PC-3 (cell line): Measurements from ENCODE around the gene GRIN2A. TPM values are rescaled to one million over a fixed set of nuclear protein-coding genes. Genes with fewer than 3 reads are reported as not detected.

Source experiments
- ATAC-seq: fragments of 200-7000 bp; cut with Tn5 transposase; 2 replicates; pipeline ENCODE4 v1.9.1; 2020; ENCODE audit warnings: mild to moderate bottlenecking, moderate library complexity
- BruUV-seq: library from RNA; stranded (reverse); fragments of 400-500 nt; replicated peaks from 2 replicates; lab custom pipeline; 2021; lab: Mats Ljungman, UMichigan
- CTCF ChIA-PET: fragments of 300-600 bp; sonication (Branson Sonifier 250); formaldehyde crosslinking; loops from one replicate; lab custom pipeline; 2022; ENCODE audit warnings: antibody characterized with exemption; lab: Charles Lee
- POLR2A ChIA-PET: fragments of 300-600 bp; sonication (Branson Sonifier 250); formaldehyde crosslinking; loops from one replicate; lab custom pipeline; 2022; ENCODE audit warnings: antibody characterized with exemption; ENCODE audit not compliant: unreplicated experiment; lab: Charles Lee
- DNase-seq: peaks from one replicate; pipeline ENCODE4 v3.0.0-alpha.2; 2015
- H2AFZ ChIP-seq: fragments of 300-600 bp; sonication (generic); 2 replicates; pipeline ENCODE4 v1.6.0; 2016; ENCODE audit warnings: antibody characterized with exemption, low read length
- H3F3A ChIP-seq: fragments of 300-600 bp; sonication (generic); one replicate; pipeline ENCODE4 v1.6.0; 2017; ENCODE audit warnings: antibody characterized with exemption, low read length, control low read depth, mild to moderate bottlenecking; ENCODE audit not compliant: unreplicated experiment
- H3K27ac ChIP-seq: fragments of 300-600 bp; sonication (generic); 2 replicates; pipeline ENCODE4 v1.5.1; 2016; ENCODE audit warnings: mild to moderate bottlenecking, low read length
- H3K27me3 ChIP-seq: fragments of 300-600 bp; sonication (generic); 2 replicates; pipeline ENCODE4 v1.6.1; 2016; ENCODE audit warnings: low read length, mixed read lengths
- H3K36me3 ChIP-seq: fragments of 300-600 bp; sonication (generic); 2 replicates; pipeline ENCODE4 v1.6.1; 2016; ENCODE audit warnings: low read depth, mixed run types, low read length, mixed read lengths
- H3K4me1 ChIP-seq: fragments of 300-600 bp; sonication (generic); 2 replicates; pipeline ENCODE4 v1.5.1; 2016; ENCODE audit warnings: low read length; ENCODE audit not compliant: insufficient read depth
- H3K4me2 ChIP-seq: fragments of 300-600 bp; sonication (generic); 2 replicates; pipeline ENCODE4 v1.6.0; 2016; ENCODE audit warnings: low read length
- H3K4me3 ChIP-seq: fragments of 300-600 bp; sonication (generic); 2 replicates; pipeline ENCODE4 v1.5.1; 2016; ENCODE audit warnings: mild to moderate bottlenecking, low read length, mixed read lengths
- H3K79me2 ChIP-seq: fragments of 300-600 bp; sonication (generic); 2 replicates; pipeline ENCODE4 v1.6.1; 2017; ENCODE audit warnings: low read length, mixed read lengths
- H3K9ac ChIP-seq: fragments of 300-600 bp; sonication (generic); 2 replicates; pipeline ENCODE4 v1.6.0; 2016; ENCODE audit warnings: mild to moderate bottlenecking, low read length
- H3K9me2 ChIP-seq: fragments of 300-600 bp; sonication (generic); replicated peaks from 2 replicates; pipeline ENCODE4 v1.6.1; 2016; ENCODE audit warnings: mixed run types, low read length, mixed read lengths
- H3K9me3 ChIP-seq: fragments of 300-600 bp; sonication (generic); 2 replicates; pipeline ENCODE4 v1.6.1; 2016; ENCODE audit warnings: low read length, mixed read lengths
- H4K20me1 ChIP-seq: fragments of 300-600 bp; sonication (generic); 2 replicates; pipeline ENCODE4 v1.6.1; 2016; ENCODE audit warnings: low read length, mixed read lengths
- EZH2 ChIP-seq: fragments of 300-600 bp; sonication (generic); IDR thresholded peaks from one replicate; pipeline ENCODE4 v1.6.1; 2017; ENCODE audit warnings: antibody characterized with exemption, mild to moderate bottlenecking, low read length; ENCODE audit not compliant: unreplicated experiment
- EZH2phosphoT487 ChIP-seq: fragments of 300-600 bp; sonication (generic); IDR thresholded peaks from 2 replicates; pipeline ENCODE4 v1.6.1; 2018; ENCODE audit warnings: mild to moderate bottlenecking, antibody characterized with exemption, low read length, borderline replicate concordance
- intact Hi-C: fragments of 100-400 bp; cut with micrococcal nuclease; formaldehyde crosslinking; loops from 2 replicates; pipeline ENCODE4 v1.9.0; 2023
- total RNA-seq: library from RNA; depleted of rRNA; stranded (reverse); fragments of >200 nt; gene quantifications from 2 replicates; pipeline ENCODE4 v1.2.3, GENCODE V29; 2014
- TF ChIP-seq, protein P1 (sequence below): fragments of 300-600 bp; sonication (generic); conservative IDR thresholded peaks from 2 replicates; pipeline ENCODE4 v1.5.1; 2017; ENCODE audit warnings: antibody characterized with exemption, low read depth, mild to moderate bottlenecking, low read length

The GRIN2A gene
- total RNA-seq, 1 experiment from 2014 or later, result 0.04 TPM

DNA sequence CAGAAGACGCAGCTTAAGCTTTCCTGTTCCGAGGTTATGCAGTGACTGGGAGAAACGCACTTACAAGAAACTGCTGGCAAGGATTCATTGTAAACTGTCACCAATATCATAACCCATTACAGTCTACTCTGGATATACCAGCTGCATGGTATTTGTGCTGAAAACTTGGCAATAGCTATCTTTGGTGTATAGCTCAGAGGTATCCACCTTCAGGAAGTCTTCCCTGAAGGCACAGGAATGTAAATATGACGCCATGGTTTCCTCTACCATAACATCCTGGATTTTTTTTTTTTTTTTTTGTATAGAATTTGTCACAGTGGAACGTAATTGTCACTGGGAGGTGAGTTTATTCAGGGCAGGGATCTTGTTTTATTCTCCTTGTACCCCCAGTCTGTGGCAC is 406.2 kb downstream of the GRIN2A start:
- H3K36me3 ChIP-seq, result no peaks in the 10 kb centered on the region
- intact Hi-C loops, result no loop called here
- POLR2A ChIA-PET, result no interaction called here
- H3K9me3 ChIP-seq, result no peaks in the 10 kb centered on the region
- DNase-seq (no peak), ATAC-seq (no peak)
- CTCF ChIA-PET, result no interaction called here
- H3K27me3 ChIP-seq, result peaks cover 9% of the 10 kb centered on the region
- H3K27ac ChIP-seq, result no peak overlapping the region
- H2AFZ ChIP-seq, result no peak overlapping the region
- no peaks in the 10 kb centered on the region for H3F3A ChIP-seq
- no peaks in the 10 kb centered on the region for H3K9me2 ChIP-seq
- H3K4me3 ChIP-seq, result no peak overlapping the region
- H3K9ac ChIP-seq, result no peak overlapping the region
- TF ChIP-seq, protein P1, sequence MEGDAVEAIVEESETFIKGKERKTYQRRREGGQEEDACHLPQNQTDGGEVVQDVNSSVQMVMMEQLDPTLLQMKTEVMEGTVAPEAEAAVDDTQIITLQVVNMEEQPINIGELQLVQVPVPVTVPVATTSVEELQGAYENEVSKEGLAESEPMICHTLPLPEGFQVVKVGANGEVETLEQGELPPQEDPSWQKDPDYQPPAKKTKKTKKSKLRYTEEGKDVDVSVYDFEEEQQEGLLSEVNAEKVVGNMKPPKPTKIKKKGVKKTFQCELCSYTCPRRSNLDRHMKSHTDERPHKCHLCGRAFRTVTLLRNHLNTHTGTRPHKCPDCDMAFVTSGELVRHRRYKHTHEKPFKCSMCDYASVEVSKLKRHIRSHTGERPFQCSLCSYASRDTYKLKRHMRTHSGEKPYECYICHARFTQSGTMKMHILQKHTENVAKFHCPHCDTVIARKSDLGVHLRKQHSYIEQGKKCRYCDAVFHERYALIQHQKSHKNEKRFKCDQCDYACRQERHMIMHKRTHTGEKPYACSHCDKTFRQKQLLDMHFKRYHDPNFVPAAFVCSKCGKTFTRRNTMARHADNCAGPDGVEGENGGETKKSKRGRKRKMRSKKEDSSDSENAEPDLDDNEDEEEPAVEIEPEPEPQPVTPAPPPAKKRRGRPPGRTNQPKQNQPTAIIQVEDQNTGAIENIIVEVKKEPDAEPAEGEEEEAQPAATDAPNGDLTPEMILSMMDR, result no peak
- TF ChIP-seq EZH2 (no peak), EZH2phosphoT487 (no peak)
- H3K79me2 ChIP-seq, result no peaks in the 10 kb centered on the region
- BruUV-seq, result no TSS peak
- no peak overlapping the region for H3K4me2 ChIP-seq
- no peaks in the 10 kb centered on the region for H4K20me1 ChIP-seq
- no peaks in the 10 kb centered on the region for H3K4me1 ChIP-seq

DNA sequence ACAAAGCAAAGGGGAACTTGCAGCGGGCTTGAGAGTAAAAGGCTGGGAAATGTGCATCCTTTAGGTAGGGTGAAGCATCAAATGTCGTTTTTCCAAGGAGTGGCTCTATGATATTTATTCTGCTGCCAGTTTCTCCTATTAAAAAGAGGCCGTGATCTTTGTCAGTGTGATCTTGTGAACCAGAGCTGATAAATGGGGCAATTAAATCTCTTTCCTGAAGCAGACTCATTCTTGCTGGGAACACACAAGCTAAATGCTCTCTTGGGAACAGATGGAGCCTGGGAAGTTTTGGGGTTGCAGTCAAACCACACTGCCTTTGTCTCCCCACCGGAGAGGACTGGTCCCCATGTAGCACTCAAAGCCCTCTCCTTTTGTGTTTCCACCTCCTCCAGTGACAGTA is 408.9 kb downstream of the GRIN2A start:
- H4K20me1 ChIP-seq, result no peaks in the 10 kb centered on the region
- H3K4me2 ChIP-seq, result no peak overlapping the region
- H3K9ac ChIP-seq, result no peak overlapping the region
- H3K27ac ChIP-seq, result no peak overlapping the region
- no TSS peak for BruUV-seq
- no peaks in the 10 kb centered on the region for H3K4me1 ChIP-seq
- no peak for DNase-seq
- no peaks in the 10 kb centered on the region for H3F3A ChIP-seq
- ChIA-PET CTCF (no interaction called here), POLR2A (no interaction called here)
- H3K9me3 ChIP-seq, result no peaks in the 10 kb centered on the region
- intact Hi-C loops, result no loop called here
- H3K79me2 ChIP-seq, result no peaks in the 10 kb centered on the region
- ATAC-seq, result no peak
- no peak overlapping the region for H3K4me3 ChIP-seq
- H3K9me2 ChIP-seq, result no peaks in the 10 kb centered on the region
- peaks cover 20% of the 10 kb centered on the region; the same call in 1 of the 2 replicates for H3K27me3 ChIP-seq
- H2AFZ ChIP-seq, result no peak overlapping the region
- TF ChIP-seq EZH2 (no peak), EZH2phosphoT487 (no peak)
- TF ChIP-seq, protein P1, result no peak
- H3K36me3 ChIP-seq, result no peaks in the 10 kb centered on the region

- TF ChIP-seq, protein P1, result no peak
- TF ChIP-seq EZH2phosphoT487, result no peak
- TF ChIP-seq EZH2, result no peak
- H3K36me3 ChIP-seq, result no peaks in the 10 kb centered on the region
- no TSS peak for BruUV-seq
- H3F3A ChIP-seq, result no peaks in the 10 kb centered on the region
- ATAC-seq (no peak), DNase-seq (no peak)
- no peak overlapping the region for H3K4me2 ChIP-seq
- no peaks in the 10 kb centered on the region for H3K9me3 ChIP-seq
- H3K9ac ChIP-seq, result no peak overlapping the region
- H3K4me3 ChIP-seq, result no peak overlapping the region
- no peak overlapping the region for H2AFZ ChIP-seq
- no peaks in the 10 kb centered on the region for H3K9me2 ChIP-seq
- no peaks in the 10 kb centered on the region for H4K20me1 ChIP-seq
- no peak overlapping the region for H3K27ac ChIP-seq
- H3K79me2 ChIP-seq, result no peaks in the 10 kb centered on the region
- H3K4me1 ChIP-seq, result no peaks in the 10 kb centered on the region
- POLR2A ChIA-PET, result no interaction called here
- peaks cover 22% of the 10 kb centered on the region for H3K27me3 ChIP-seq
- CTCF ChIA-PET, result no interaction called here
- intact Hi-C loops, result no loop called here
Observed at GRCh38 chr16:9772526-9773225, 409.6 kb downstream of the GRIN2A start.
